DND-41 (cell line): ENCODE data around the gene TTYH2.
"Not testable (repeated sequence)": the region's sequence is repeated elsewhere in the genome, so short reads cannot be mapped to it uniquely, and the experiment has no call there.

Experiments used
- ATAC-seq: fragments of 200-7000 bp; cut with Tn5 transposase; 3 replicates; pipeline ENCODE4 v1.9.1; 2021; ENCODE audit warnings: low read depth; ENCODE audit not compliant: insufficient read depth
- DNase-seq: peaks from one replicate; pipeline ENCODE4 v3.0.0-alpha.2; 2020
- H2AFZ ChIP-seq: 2 replicates; pipeline ENCODE4 v1.6.0; 2012; ENCODE audit warnings: low read depth, low read length
- H3K27ac ChIP-seq: 2 replicates; pipeline ENCODE4 v1.5.1; 2012; ENCODE audit warnings: low read length, inconsistent platforms
- H3K27me3 ChIP-seq: fragments of 200-600 bp; sonication (generic); 2 replicates; pipeline ENCODE4 v1.6.0; 2012; ENCODE audit warnings: low read length, mild to moderate bottlenecking, inconsistent platforms; ENCODE audit not compliant: insufficient read depth, poor library complexity
- H3K36me3 ChIP-seq: 2 replicates; pipeline ENCODE4 v1.5.1; 2012; ENCODE audit warnings: low read length, inconsistent platforms; ENCODE audit not compliant: insufficient read depth
- H3K4me1 ChIP-seq: 2 replicates; pipeline ENCODE4 v1.5.1; 2012; ENCODE audit warnings: mild to moderate bottlenecking, low read length; ENCODE audit not compliant: insufficient read depth
- H3K4me2 ChIP-seq: 2 replicates; pipeline ENCODE4 v1.6.0; 2012; ENCODE audit warnings: mild to moderate bottlenecking, moderate library complexity, low read length, inconsistent platforms; ENCODE audit not compliant: insufficient read depth
- H3K4me3 ChIP-seq, 2 experiments: fragments of 200-600 bp in 1 of 2; shearing (Covaris generic) in 1 of 2; 2 replicates each; pipeline ENCODE4 v1.5.1; 2012 to 2016; ENCODE audit warnings: inconsistent platforms in 2 of 2, low read length in 2 of 2, mild to moderate bottlenecking in 2 of 2, low read depth in 1 of 2, moderate library complexity in 1 of 2
- H3K79me2 ChIP-seq: 2 replicates; pipeline ENCODE4 v1.6.0; 2012; ENCODE audit warnings: low read length, inconsistent platforms; ENCODE audit not compliant: insufficient read depth
- H3K9ac ChIP-seq: 2 replicates; pipeline ENCODE4 v1.6.0; 2012; ENCODE audit warnings: low read depth, mild to moderate bottlenecking, inconsistent platforms, low read length, moderate library complexity
- H3K9me3 ChIP-seq: 2 replicates; pipeline ENCODE4 v1.5.1; 2012; ENCODE audit warnings: low read length, moderate library complexity, mild to moderate bottlenecking, inconsistent platforms; ENCODE audit not compliant: insufficient read depth, severe bottlenecking
- H4K20me1 ChIP-seq: 2 replicates; pipeline ENCODE4 v1.6.0; 2012; ENCODE audit warnings: low read length; ENCODE audit not compliant: insufficient read depth
- EZH2 ChIP-seq: IDR thresholded peaks from 3 replicates; pipeline ENCODE4 v1.6.1; 2012; ENCODE audit warnings: borderline replicate concordance, low read depth, mild to moderate bottlenecking, moderate library complexity, low read length, inconsistent platforms; ENCODE audit not compliant: severe bottlenecking
- TF ChIP-seq, protein P1 (sequence below): IDR thresholded peaks from 2 replicates; pipeline ENCODE4 v1.5.1; 2012; ENCODE audit warnings: borderline replicate concordance, low read length, moderate library complexity, mild to moderate bottlenecking; ENCODE audit not compliant: poor library complexity, severe bottlenecking; ENCODE audit errors: extremely low read depth

Gene TTYH2

DNA sequence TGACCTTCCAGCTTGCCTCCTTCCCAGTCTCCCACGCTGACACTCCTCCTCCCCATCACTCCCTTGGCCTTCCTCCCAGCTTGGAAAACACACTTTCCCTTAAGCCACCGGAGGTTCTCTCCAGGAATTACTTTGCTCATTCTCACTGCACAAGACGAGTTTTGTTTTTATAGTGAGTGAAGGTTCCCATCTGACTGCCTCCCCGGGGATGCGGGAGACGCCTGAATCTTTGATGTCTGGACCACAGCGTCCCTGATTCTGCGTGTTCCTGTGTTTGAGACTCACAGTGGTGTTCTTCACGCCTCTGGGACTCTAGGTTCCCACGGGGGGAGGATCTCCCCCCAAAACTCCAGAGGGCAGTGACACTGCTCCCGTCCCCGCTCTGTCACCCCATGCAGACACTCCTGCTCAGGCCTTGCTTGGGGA lies 62.7 kb downstream of the TTYH2 start:
- Histone ChIP-seq H3K9ac (no peak overlapping the region), H2AFZ (no peak overlapping the region), H3K36me3 (no peaks in the 10 kb centered on the region), H3K27me3 (peaks cover 22% of the 10 kb centered on the region), H4K20me1 (no peaks in the 10 kb centered on the region), H3K4me2 (no peak overlapping the region), H3K4me3 (no peak overlapping the region), H3K4me1 (no peaks in the 10 kb centered on the region), H3K79me2 (no peaks in the 10 kb centered on the region), H3K9me3 (no peaks in the 10 kb centered on the region), H3K27ac (no peak overlapping the region)
- no peak for TF ChIP-seq EZH2
- TF ChIP-seq, protein P1, sequence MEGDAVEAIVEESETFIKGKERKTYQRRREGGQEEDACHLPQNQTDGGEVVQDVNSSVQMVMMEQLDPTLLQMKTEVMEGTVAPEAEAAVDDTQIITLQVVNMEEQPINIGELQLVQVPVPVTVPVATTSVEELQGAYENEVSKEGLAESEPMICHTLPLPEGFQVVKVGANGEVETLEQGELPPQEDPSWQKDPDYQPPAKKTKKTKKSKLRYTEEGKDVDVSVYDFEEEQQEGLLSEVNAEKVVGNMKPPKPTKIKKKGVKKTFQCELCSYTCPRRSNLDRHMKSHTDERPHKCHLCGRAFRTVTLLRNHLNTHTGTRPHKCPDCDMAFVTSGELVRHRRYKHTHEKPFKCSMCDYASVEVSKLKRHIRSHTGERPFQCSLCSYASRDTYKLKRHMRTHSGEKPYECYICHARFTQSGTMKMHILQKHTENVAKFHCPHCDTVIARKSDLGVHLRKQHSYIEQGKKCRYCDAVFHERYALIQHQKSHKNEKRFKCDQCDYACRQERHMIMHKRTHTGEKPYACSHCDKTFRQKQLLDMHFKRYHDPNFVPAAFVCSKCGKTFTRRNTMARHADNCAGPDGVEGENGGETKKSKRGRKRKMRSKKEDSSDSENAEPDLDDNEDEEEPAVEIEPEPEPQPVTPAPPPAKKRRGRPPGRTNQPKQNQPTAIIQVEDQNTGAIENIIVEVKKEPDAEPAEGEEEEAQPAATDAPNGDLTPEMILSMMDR = no peak
- ATAC-seq (no peak), DNase-seq (no peak)

DNA sequence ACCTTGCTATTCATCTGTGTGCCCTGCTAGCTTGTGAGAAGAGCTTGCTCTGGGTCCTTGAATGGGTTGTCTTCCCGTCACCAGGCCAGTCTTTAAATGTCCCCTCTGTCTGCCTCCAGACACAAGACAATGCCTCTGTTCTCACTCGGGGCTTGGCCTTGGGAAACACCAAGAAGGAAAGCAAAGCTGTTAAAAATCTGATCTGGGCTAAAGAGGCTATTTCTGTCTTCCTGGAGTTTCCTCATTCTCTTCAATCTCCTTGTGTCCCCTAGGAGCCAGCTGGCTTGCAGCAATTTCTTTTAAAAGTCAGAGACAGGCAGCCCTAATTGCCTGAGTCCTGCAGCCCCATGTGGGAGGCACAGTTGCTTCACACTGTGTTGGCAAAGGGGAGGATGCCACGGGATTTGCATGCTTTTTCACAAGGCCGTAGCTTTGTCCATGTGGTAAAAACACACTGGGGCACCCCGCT lies 63.2 kb downstream of the TTYH2 start:
- no peak for ATAC-seq
- H4K20me1 ChIP-seq = no peaks in the 10 kb centered on the region
- no peaks in the 10 kb centered on the region for H3K36me3 ChIP-seq
- H3K4me2 ChIP-seq = no peak overlapping the region
- no peaks in the 10 kb centered on the region for H3K79me2 ChIP-seq
- H3K4me3 ChIP-seq = no peak overlapping the region
- no peaks in the 10 kb centered on the region for H3K9me3 ChIP-seq
- TF ChIP-seq EZH2 = no peak
- TF ChIP-seq, protein P1 = no peak
- no peak overlapping the region for H3K9ac ChIP-seq
- H3K4me1 ChIP-seq = no peaks in the 10 kb centered on the region
- no peak overlapping the region for H2AFZ ChIP-seq
- no peak overlapping the region for H3K27ac ChIP-seq
- peaks cover 22% of the 10 kb centered on the region for H3K27me3 ChIP-seq
- DNase-seq = no peak

DNA sequence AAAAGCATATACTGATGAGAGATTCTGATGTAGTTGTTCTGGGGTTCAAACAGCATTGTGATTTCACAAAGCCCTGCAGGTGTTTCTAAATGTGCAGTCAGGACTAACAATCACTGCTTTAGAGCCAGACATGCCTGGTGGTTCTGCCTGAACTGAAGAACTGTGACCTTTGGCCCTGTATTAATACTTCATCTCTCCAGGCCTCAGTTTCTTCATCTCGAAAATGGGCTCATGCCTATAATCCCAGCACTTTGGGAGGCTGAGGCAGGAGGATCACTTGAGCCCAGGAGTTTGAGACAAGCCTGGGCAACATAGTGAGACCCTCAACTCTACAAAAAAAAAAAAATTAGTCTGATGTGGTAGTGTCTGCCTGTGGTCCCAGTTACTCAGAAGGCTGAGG lies 64.6 kb downstream of the TTYH2 start:
- no peak for DNase-seq
- H3K9ac ChIP-seq = no peak overlapping the region
- TF ChIP-seq EZH2 = no peak
- TF ChIP-seq, protein P1 = no peak
- H3K4me2 ChIP-seq = no peak overlapping the region
- H3K4me3 ChIP-seq = no peak overlapping the region
- H3K36me3 ChIP-seq = no peaks in the 10 kb centered on the region
- H2AFZ ChIP-seq = no peak overlapping the region
- H3K4me1 ChIP-seq = no peaks in the 10 kb centered on the region
- H3K27me3 ChIP-seq = peaks cover 22% of the 10 kb centered on the region
- H4K20me1 ChIP-seq = no peaks in the 10 kb centered on the region
- no peaks in the 10 kb centered on the region for H3K79me2 ChIP-seq
- no peak overlapping the region for H3K27ac ChIP-seq
- no peak for ATAC-seq
- no peaks in the 10 kb centered on the region for H3K9me3 ChIP-seq

DNA sequence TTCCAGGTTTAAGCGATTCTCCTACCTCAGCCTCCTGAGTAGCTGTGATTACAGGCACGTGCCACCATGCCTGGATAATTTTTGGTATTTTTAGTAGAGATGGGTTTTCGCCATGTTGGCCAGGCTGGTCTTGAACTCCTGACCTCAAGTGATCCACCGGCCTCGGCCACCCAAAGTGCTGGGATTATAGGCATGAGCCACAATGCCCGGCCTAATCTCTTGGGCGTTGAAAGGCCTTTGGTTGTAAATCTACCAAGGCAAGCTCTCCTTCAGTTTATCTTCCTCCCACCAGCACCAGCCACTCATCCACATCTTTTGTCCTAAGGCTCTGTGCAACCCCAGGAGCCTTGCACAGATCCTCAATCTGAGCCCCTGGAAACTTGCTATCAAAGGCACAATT lies 66.2 kb downstream of the TTYH2 start:
- H3K9me3 ChIP-seq, H3K4me1 ChIP-seq, ATAC-seq, H3K9ac ChIP-seq, H3K27ac ChIP-seq, H3K36me3 ChIP-seq, DNase-seq, H4K20me1 ChIP-seq, H3K79me2 ChIP-seq, H3K4me2 ChIP-seq, H3K4me3 ChIP-seq, H2AFZ ChIP-seq: not testable (repeated sequence)
- peaks cover 12% of the 10 kb centered on the region for H3K27me3 ChIP-seq
